HG03159 (cell line): ENCODE measurements around the gene PIEZO2.
A peak's percentile ranks its signal among the peaks of the same experiment; 100 is the strongest.

ENCODE experiments used
- ATAC-seq: cut with Tn5 transposase; IDR thresholded peaks from one replicate; pipeline ENCODE4 v1.9.1; 2021; ENCODE audit warnings: mild to moderate bottlenecking, moderate library complexity; ENCODE audit not compliant: unreplicated experiment

Gene PIEZO2

DNA sequence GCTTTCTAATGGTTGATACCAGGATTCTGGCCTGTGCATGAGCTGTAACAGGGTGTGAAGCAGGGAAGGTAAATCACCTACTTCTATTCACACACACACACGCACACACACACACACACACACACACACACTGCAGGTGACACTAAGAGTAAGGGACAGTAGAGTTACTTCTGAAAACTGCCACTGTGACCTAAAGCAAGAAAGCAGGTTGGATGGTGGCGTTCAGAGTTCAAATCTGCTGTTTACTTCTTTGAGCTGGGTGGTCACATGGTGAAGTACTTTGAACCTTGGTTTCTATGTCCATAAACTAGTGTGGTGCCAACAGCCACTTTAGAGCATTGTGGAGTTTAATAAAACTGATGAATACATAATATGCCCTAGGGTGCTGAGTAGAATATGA is 248.0 kb downstream of the PIEZO2 start:
- no peak for ATAC-seq

DNA sequence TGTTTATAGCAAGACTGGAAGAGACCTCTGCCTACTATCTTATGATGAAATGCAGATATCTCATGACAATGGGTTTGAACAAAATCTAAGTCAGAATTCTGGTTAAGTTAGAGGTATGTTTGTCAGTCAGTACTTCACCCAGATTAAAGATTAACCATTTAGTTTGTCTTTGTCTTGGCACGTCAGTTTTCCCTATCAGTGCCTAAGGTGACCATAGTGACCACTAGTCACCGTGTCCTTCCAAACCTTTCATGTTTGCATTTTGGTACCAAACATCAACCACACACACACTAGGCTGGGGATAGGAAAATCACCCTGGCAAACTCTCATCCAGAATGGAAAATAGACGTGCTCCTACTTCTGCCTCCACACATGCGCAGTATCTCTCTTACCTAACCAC is 248.9 kb downstream of the PIEZO2 start:
- no peak for ATAC-seq

DNA sequence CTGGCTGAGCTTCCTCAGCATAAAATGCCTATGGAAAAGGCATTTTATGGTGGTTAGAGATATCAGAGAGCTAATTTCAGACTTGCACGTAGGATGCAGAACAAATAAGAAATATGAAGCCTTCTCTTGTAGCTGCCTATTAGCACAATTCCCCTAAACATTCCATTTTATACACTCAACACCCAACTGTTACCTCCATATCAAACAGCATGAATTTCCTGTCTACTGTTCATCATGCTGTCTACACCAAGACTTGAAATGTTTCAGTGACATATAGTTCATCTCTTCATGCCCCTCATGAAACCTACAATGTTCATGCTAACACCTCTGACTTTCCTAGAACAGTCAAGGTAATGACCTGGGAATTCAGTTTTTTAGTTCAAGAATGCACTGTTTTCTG is 249.9 kb downstream of the PIEZO2 start:
- ATAC-seq = no peak

DNA sequence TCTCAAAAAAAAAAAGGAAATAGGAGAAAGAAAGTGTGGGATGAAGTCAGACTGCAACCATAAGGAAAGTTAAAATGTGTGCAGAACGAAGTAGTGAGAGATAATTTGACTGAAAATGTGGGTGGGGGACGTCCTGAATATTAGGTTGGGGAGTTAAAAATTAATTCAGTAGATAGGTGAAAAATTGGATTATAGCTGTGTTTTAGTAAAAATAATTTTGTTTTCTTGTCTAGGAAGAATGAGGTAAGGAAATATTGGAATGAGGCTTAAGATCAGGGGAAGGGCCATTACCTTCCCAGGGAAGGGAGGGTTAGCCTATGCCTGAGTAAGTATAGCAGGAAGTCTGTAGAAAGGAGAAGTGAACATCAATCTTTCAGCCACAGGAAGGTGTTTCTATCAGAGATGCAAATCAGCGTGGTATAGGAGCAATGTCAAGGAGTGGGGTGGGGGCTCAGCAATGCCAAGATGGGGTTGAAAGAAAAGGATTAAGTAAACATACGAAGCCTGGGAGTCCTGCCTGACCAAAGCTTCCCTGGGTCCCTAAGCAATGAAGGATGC is 250.9 kb downstream of the PIEZO2 start:
- ATAC-seq = peak; percentile 60

DNA sequence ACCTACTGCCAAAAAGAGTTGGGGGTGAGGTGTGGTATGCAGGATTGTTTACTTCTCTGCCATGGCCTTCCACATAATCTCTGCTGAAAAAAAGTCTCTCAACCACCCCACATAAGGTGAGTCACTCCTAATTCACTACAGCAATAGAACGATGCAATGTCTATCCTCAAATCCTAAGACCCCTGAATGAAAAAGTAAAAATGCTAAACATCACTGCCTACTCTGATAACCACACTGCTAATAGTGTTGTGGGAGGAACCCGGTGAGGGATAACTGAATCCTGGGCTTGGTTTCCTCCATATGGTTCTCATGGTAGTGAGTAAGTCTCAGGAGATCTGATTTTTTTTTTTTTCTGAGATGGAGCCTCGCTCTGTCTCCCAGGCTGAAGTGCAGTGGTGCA is 252.5 kb downstream of the PIEZO2 start:
- ATAC-seq = no peak

DNA sequence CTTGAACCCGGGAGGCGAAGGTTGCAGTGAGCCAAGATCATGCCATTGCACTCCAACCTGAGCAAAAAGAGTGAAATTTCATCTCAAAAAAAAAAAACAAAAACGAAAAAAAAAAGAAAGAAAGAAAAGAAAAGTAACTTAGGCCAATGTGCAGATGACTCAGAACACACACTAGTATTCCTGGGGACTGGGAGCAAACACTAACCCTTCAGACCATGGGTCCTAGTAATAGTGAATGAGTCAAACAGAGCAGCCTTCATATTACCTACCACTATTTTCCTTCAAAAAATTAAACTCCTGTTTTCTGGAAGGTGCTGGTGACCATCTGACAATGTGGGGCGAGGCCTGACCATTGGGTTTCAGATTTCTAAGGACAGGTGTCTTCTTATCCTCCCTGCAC is 253.4 kb downstream of the PIEZO2 start:
- ATAC-seq = no peak

DNA sequence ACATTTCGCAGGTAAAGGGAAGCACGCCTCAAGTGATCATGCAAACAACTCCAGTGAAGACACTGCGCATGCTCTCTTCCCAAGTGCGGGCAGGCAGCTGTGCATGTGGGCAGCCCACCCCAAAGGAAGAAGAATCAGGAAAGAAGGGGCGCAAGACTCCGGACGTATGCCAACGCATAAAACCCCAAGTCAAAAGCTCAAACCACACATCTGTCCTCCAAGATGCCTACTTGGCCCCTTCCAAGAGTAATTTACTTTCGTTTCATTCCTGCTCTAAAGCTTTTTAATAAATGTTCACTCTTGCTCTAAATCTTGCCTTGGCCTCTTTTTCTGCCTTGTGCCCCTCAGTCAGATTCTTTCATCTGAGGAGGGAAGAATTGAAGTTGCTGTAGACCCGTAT is 254.9 kb downstream of the PIEZO2 start:
- ATAC-seq = no peak

DNA sequence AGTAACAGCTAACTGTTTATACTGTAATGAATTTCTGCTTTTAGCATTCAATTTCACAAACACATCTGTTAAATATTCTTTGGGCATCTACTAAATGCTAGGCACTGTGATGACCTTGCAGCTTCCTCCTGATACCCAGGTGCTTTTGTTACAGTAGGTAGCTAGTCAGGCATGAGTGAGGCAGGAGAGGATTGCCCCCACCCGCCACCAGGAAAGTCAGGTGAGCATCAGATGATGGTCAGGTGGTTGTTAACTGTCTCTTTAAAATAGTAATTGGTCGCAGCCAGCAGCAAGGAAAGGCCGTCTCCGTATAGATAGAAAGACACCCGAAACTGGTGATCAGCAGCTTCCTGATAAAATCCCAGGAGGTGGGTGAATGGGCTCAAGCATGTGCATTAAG is 255.6 kb downstream of the PIEZO2 start:
- ATAC-seq = no peak

DNA sequence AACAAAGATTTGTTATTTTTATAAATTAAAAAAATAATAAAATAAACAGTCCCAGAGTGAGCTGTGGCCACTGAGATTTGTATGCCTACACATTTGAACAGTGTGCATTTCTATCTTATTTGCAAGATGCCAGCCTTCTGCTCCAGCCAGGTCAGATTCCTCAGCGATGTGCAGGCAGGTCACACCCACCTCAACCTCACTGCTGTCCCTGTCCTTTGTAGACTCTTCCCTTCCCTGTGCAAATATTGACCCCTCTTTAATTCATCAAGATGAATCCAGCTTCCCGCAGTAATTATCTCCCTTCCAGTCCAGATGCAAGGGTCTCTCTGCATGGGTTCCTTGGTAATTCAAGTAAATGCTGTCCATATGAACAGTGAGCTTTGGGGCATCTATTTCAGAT is 256.2 kb downstream of the PIEZO2 start:
- ATAC-seq = no peak

DNA sequence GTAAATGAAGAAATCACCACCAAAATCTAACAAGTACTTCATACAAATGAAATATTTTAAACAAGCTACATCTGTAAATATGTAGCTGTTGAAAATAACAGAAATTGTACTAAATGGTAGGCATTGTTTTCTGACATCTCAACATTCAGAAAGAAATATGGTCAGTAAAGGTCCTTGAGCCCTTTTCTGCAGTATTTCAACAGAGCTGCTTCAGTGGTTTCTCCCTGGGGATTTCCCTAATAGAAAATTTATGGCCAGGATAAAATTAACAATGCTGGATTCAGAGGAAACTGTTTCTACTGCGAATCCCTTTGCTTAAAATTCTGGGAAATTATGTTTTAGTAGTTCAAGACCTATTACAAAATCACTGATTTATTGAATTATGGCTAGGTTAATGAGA is 256.6 kb downstream of the PIEZO2 start:
- no peak for ATAC-seq

DNA sequence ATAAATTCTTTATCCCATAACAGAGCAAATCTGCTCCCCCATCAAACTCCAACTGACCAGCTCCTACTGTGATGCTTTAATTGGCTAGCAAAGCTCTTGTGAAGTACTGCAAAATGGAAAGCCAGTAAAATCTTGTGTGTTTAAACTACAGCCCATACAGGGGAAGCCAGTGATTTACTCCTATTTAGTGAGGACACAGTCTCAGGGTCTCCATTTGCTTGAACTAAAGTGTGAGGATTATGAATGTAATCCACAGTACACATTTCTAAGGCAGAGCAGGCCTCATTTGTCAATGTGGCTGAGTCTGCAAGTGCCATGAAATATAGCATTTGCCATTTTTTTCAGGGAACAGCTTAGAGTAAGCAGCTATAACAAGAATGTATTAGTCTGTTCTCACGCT is 259.3 kb downstream of the PIEZO2 start:
- no peak for ATAC-seq

DNA sequence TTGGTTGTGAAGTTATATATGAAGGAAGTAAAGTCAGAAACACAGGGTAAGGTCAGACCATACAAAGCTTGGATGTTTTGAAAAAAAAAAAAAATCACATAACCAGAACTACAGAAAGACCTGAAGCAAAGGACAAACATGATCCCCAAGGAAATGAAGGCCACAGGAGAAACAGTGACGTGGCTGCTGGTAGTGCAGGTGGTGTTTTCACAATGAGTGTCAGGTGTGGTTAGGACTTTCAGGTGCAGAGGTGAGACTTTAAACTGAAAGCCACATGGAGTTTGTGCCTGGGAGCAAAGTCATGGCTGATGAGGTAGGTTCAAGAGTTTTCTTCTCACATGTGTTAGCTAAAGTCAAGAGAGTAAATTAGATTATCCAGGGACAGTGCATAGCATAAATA is 270.7 kb downstream of the PIEZO2 start:
- ATAC-seq = peak; percentile 89

DNA sequence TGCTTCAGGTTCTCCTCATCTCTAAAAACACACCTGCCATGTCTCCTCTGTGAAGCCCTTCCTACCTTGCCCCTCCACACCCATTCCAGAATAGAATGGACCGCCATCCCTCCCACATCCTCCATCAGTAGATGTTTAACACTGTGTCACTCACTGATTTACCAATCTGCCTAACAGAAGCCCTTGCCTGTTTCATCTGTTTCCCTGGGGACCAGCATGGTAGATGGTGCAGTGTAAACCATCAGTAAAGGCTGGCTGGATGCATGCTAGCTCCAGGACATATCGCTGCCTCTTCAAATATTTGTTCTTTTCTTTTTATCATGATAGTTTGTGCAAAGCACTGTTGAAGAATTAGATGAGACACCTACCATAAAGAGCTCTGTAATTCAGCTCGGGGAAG is 271.4 kb downstream of the PIEZO2 start:
- ATAC-seq = peak; percentile 37

DNA sequence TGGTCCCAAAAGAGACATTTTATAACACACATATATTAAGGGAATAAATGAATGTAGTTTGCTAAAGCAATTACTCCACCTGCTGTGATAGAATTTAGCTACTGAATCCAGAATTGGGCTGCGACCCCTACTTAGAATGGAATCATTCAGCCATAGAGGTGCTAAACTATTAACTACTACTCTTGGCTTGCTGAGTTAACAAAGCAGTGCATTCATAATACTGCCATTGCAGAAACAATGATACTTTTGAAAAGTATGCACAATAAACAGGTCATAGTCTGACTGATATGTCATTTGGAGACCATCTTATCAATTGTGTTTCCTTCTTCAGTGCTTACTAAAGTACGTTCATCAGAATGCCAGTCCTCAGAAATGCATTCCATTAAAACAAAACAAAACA is 273.6 kb downstream of the PIEZO2 start:
- no peak for ATAC-seq

DNA sequence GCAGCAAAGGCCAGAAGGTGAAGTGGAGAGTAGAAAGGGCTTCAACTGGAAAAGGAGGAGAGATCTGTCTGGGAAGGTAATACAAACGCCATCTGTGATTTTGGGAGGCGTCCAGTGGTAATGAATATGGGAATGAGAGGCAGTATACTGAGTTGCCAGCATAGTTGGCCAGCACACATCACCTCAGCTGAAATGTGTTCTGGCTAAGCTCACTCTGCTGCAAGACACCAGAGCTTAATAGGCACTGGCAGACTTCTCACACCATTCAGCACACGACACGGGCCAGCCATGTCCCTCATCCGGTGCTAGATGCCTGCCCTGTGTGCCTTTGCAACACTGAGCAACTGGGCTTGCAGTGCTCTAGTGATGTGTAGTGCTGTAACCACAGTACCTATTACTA is 277.1 kb downstream of the PIEZO2 start:
- no peak for ATAC-seq

DNA sequence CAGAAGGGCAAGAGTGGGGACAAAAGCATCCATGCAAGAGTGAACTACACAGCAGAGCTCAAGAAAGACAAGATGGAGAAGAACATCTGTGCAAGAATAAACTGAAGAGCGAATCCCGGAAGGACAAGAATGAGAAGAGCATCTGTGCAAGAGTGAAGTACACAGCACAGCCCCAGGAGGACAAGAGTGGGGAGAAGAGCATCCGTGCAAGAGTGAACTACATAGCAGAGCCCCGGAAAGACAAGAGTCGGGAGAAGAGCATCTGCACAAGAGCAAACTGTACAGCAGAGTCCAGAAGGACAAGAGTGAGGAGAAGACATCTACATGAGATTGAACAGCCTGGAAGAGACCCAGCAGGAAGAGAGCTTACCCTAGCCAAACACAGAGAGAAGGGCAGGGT is 284.6 kb downstream of the PIEZO2 start:
- ATAC-seq = no peak

DNA sequence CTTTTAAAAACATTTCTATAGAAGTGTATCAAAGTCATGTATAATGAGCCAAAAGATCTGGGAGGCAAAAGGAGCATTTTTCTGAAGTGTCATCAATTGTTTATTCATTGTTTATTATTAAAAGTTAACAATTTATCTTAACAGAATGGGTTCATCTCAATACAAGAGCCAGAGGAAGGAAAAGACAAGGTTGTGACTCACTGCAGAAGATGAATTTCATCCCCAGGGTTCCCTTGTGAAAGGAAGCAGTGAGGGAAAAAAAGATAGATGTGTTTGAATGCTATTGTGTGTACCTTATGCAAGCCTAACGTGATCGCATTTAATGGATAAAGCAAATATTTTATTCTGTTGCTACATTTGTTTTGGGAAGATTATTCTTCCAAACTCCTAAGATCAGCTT is 286.3 kb downstream of the PIEZO2 start:
- ATAC-seq = no peak

DNA sequence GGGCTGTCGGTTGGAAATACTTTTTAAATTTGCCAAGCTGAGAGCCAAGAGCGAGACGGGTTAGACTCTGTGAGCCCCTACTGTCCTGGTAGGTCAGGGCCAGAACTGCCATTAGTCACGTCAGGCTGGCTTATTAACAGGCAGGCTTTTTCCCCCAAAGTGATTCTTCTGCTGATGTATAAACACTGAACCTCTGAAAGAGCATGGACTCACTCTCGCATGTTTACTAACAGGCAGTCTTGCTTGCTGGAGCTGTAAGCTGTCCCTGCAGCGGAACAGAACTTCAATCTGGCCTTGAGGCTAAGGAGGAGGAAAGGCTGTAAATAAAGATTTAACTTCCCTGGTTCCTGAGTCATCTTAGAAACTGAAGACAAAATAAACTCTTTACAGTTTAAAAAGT is 288.4 kb downstream of the PIEZO2 start:
- no peak for ATAC-seq

DNA sequence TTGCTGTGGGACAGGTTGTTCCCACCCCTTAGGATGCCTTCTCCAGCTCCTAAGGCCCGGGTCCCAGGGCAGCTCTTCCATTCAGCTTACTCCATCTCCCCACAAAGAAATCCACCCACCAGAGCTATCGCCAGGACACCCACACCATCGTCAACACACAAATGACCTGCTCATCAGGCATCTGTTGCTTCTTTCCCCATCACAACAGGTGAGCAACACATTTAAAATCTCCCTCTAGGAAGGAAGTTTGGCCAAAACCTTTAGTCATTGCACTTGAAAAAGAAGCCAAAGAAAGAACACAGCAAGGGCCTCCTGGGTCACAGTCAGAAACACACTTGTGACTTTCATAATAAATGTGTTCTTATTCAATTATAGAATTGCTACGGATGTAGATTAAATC is 289.0 kb downstream of the PIEZO2 start:
- no peak for ATAC-seq

DNA sequence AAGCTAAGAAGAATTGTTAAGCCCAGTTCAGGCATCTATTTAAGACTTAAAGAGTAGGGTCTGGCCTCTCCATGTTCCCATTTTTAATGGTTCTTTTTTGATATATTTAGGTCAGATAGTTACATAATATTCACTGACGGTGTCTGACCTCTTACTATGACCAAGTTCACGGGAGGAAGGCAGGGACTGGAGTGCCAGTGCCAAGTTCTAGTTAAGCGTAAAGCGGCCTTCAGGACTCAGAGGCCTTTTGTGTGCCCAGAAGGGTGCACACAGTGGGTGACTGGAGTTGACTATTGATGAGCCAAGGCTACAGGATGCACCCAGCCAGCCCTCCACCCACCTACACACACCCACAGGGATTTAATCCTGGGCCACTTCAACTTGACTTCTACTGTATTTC is 290.9 kb downstream of the PIEZO2 start:
- no peak for ATAC-seq

DNA sequence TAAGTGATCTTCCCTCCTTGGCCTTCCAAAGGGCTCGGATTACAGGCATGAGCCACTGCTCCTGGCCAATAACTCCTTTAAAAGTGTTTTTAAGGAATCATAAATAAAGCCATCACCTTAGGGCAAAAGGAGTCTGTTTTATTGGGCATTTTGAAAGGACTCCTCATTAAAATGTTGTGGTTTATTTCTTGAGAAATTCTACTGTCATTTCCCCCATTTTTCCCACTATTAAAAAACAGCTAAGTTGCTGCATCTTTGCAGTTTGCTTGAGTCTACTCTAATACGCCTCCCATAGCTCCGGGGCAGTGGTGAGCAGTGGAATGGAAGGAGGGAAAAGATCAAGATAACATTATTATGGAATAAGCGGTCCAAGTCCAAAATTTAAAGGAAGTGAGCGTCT is 293.2 kb downstream of the PIEZO2 start:
- no peak for ATAC-seq

DNA sequence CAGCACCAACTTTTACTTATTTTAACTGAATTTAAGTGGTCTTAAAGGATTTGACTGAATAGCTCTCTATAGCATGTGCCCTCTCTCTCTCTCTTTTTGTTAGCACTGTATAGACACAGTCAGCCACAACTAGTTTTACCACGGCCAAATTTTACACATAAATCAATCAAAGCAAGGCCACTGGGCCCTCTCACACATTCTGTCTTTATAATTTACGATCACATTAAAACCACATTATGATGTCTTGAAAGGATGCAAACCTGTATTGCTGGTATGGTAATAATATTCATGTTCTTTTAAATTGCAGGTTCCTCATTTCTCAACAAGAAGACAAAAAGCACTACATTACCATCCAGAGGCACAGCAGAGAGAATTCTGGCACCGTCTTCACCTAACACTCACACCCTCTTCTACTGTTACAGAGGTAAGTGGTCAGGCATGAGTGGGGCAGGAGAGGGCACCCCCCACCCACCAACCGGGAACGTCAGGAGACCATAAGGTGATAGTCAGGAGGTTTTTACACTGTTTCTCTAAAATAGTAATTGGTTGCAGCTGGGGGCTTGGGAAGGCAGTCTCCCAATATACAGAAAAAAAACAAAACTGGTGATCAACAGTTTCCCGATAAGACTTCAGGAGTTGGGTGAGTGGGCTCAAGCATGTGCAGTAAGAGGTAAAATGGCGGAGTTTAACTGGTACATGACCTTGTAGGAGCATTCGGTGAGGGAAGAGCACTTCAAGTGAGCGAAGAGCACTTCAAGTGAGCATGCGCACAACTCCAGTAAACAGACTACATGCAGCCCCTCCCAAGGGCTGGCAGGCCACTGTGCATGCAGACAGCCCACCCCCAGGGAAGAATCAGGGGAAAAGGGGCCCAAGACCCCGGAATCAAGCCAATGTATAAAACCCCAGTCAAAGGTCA is 296.7 kb downstream of the PIEZO2 start:
- ATAC-seq = no peak

DNA sequence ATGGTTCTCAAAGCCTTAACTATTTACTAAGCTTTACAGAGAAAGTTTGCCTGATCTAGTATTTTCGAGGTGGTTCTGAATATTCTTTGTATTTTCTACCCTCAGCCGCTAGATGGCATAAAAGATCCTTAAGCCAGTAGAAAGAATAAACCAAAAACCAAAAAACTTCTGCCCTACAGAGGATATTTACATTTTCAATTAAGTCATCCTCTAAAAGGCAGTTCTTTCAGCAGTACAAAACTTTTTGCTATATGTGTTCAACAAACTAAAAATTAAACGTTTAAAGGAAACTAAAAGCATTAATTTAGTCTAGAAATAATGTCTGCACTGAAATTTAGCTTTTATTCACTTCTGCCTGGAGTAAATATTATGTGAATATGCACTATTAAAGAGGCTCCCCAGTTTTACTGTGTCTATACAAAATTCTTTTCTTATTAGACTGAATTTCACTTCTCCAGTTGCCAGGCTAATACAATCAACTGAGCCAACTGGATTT is 297.5 kb downstream of the PIEZO2 start:
- no peak for ATAC-seq
